AG09319 (cell line): ENCODE measurements around the gene TMEM184A.

Source experiments
- DNase-seq: peaks from one replicate; pipeline ENCODE4 v3.0.0-alpha.2; 2010; ENCODE audit warnings: low read depth; ENCODE audit errors: extremely low read depth
- CTCF ChIP-seq: IDR thresholded peaks from 2 replicates; pipeline ENCODE4 v1.5.1; 2011; ENCODE audit warnings: low read depth, mild to moderate bottlenecking, inconsistent platforms, low read length, moderate library complexity

TMEM184A gene

DNA sequence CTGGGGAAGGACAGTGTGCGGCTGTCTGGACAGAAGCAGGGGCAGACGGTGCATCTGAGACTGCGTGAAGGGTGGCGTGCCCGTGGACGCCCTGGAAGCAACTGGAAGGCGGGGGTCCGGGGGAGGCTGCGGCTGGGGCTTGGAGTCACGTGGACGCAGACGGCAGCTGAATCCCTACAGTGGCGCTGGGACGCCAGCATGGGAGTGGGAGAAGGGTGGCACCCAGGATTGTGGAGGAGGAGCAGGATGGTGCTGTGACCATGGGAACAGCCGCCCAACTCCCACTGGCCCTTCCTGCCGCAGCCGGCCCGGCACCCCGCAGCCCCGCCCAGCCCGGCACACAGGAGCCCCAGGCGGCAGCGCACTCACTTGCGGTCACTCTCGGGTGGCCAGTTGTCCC lies 61.6 kb downstream of the TMEM184A start:
- no peak for TF ChIP-seq CTCF
- no peak for DNase-seq

GRCh38 chr7:1493571-1493970 lies 62.4 kb downstream of the TMEM184A start:
- DNase-seq: no peak
- TF ChIP-seq CTCF: no peak

GRCh38 chr7:1493129-1493528 lies 62.9 kb downstream of the TMEM184A start:
- no peak for TF ChIP-seq CTCF
- DNase-seq: no peak

DNA sequence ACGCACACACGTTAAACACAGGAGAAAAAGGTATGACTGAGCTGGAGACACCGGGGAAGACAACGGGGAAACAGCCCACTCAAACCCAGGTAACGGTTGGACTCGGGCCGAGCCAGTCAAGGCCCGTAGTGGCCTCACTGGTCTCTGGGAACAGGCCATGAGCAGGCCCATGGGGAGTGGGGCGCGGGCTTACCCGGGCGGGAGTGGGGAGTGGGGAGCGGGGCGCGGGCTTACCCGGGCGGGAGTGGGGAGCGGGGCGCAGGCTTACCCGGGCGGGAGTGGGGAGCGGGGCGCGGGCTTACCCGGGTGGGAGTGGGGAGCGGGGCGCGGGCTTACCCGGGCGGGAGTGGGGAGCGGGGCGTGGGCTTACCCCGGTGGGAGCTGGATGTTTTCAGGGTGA lies 63.4 kb downstream of the TMEM184A start:
- TF ChIP-seq CTCF: no peak
- DNase-seq: no peak
